DOHH2 (cell line): ENCODE measurements around the gene UBE2R2.

Experiments used
- EZH2phosphoT487 ChIP-seq: fragments of 200-600 bp; sonication (generic); IDR thresholded peaks from 2 replicates; pipeline ENCODE4 v1.6.1; 2017; ENCODE audit warnings: borderline replicate concordance, mild to moderate bottlenecking, antibody characterized with exemption, low read length, moderate library complexity, mixed read lengths
- TF ChIP-seq, protein P1 (sequence below): fragments of 200-600 bp; sonication (generic); IDR thresholded peaks from one replicate; pipeline ENCODE4 v1.5.1; 2014; ENCODE audit warnings: antibody characterized with exemption, mild to moderate bottlenecking, low read depth, low read length; ENCODE audit not compliant: poor library complexity, severe bottlenecking

DNA sequence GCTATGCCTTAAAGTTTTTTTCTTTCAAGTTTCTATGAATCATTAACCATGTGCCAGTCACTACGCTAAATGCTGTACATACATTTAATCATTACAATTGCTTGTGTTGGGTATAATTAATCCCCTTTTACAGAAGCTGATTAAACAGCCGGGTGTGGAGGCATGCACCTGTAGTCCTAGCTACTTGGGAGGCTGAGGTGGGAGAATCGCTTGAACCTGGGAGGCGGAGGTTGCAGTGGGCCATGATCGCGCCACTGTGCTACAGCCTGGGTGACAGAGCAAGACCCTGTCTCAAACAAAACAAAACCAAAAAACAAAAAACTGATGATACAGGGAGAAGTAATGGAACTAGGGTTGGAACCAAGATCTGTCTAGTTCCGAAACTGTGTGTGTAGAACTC lies 1.2 kb upstream of the UBE2R2 start:
- TF ChIP-seq, protein P1, sequence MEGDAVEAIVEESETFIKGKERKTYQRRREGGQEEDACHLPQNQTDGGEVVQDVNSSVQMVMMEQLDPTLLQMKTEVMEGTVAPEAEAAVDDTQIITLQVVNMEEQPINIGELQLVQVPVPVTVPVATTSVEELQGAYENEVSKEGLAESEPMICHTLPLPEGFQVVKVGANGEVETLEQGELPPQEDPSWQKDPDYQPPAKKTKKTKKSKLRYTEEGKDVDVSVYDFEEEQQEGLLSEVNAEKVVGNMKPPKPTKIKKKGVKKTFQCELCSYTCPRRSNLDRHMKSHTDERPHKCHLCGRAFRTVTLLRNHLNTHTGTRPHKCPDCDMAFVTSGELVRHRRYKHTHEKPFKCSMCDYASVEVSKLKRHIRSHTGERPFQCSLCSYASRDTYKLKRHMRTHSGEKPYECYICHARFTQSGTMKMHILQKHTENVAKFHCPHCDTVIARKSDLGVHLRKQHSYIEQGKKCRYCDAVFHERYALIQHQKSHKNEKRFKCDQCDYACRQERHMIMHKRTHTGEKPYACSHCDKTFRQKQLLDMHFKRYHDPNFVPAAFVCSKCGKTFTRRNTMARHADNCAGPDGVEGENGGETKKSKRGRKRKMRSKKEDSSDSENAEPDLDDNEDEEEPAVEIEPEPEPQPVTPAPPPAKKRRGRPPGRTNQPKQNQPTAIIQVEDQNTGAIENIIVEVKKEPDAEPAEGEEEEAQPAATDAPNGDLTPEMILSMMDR: no peak
- no peak for TF ChIP-seq EZH2phosphoT487
